HG02571 (cell line): Measurements from ENCODE around the gene SEC63.

ENCODE experiments used
- ATAC-seq: cut with Tn5 transposase; IDR thresholded peaks from one replicate; pipeline ENCODE4 v1.9.1; 2021; ENCODE audit warnings: mild to moderate bottlenecking, moderate library complexity; ENCODE audit not compliant: unreplicated experiment

Gene SEC63

DNA sequence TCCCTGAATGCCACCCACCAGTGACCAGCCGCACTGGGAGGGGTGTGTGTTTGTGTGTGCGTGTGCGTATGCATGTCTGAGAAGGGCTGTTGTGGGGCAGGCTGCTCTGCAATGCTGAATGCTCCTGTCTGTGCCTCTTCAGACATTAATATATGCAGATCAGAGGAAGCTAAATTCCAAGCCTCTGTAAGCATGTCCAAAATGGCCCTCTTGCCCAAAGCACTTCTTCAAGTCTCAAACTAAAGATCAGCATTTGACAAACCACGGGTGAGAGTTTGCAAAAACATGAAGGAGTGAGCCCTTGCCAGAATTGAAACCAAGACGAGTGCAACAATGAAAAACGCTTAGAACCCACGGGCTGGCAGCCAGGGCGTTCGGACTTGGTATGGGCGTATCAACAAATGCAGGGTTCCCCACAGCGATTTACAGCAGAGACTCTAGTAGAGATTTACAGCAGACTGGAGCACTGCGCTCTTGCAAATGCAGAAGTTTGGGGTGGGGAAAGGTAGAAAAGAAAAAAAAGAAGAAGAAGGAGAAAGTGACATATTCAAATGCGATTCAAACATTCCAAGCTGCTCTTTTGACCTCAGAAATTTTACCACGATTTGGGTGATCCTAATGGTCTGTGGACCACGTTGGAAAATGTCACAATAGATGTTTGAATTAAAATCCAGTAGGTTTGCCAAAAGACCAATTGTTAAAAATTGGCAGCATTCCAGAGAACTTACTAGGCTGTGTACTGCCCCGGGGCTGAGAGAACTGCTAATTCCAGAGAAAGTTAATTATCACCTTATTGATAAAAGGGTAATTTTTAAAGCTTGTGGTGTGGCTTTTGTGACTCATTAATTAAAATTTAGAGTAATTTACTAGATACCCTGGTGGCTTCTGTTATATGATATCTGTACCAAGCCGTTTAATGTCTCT is 137.4 kb downstream of the SEC63 start:
- ATAC-seq: no peak

DNA sequence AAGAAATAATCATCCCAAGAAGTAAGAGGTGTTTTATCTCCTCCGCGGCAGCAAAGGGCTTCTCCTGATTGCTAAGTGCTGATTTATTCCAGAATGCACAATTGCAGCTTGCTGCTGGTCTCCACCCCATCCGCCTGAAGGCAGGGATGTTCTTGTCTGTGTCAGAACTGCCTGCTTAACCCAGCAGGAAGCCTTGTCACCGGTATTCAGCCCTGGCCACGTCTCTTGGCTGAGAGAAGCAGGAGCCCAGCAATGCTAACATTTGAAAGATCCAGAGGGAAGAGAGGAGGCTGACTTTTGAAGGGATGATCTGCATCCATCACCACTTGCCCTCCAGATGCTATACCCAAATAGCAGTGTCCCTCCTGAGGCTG is 138.1 kb downstream of the SEC63 start:
- no peak for ATAC-seq

DNA sequence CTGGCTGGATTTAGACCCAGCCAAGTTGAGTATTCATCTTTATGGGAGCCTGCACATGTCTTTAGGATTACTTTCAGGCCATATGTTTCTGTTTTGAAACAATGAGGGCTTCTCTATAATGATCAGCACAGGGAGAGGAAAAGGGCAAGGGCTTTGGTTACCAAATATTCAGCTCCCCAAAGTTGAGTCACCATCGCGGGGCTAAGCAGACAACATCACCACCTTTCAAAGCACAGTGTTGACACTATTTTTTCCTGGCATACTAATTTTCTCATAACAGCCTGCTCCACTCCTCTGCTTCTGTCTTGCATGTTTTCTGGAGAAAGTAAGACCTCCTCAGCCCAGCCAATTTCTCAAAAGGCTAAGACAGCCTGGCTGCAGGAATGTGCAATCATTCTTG is 138.8 kb downstream of the SEC63 start:
- ATAC-seq: no peak

DNA sequence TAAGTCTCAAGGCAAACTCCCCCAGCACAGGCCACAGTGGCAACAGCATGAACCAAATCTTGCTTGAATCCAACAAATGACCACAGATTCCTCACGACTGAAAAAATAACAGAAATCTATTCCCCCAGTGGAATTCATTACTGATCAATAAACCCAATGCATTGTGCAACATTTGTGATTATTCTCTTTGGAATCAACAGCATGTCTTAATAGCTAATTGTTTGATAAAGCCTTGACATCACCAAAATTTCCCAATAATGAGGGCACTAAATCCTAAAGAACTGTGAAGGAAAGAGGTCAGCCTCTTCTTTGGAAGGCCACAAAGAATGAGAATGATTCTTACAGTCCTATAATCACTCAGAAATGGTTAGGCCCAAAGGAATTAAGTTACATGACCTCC is 139.7 kb downstream of the SEC63 start:
- no peak for ATAC-seq

DNA sequence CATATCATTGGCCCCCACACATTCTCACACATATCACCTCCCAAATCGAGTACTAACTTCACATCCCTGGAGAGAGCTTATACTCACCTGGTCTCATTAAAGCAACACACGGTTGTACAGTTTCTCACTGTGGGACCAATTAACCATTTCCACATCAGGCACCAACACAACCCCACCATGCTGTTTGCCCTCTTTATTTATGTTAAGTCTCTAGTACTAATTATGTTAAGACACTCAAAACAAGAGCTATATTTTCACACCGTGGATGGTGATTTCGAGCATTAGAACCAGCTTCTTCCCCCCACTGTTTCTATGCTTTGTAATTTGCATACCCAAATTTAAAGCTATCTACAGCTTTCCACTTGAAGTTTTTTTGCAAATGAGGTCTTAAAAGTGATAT is 140.2 kb downstream of the SEC63 start:
- ATAC-seq: no peak
